H1 (cell line): ENCODE measurements around the gene MAPRE2. TPM values are rescaled to one million over a fixed set of nuclear protein-coding genes. Genes with fewer than 3 reads are reported as not detected.

Experiments used
- CTCF ChIA-PET: fragments of 300-600 bp; sonication (Branson Sonifier 250); formaldehyde crosslinking; loops from one replicate; lab custom pipeline; 2021; ENCODE audit not compliant: partially characterized antibody; lab: Charles Lee
- POLR2A ChIA-PET: fragments of 300-600 bp; sonication (Branson Sonifier 250); formaldehyde crosslinking; loops from one replicate; lab custom pipeline; 2021; ENCODE audit warnings: inconsistent platforms; ENCODE audit not compliant: partially characterized antibody; lab: Charles Lee
- DNase-seq, 2 experiments: peaks; one replicate each; pipeline versions ENCODE4 v3.0.0 to v3.0.0-alpha.2; 2010 to 2022; ENCODE audit warnings: low spot score in 2 of 2, low read depth in 1 of 2, mixed read lengths in 1 of 2
- FAIRE-seq: peaks from 2 replicates; lab custom pipeline; 2011; peaks lifted over from hg19 to GRCh38; lab: Jason Lieb, UNC
- H2AFZ ChIP-seq: 2 replicates; pipeline ENCODE4 v1.8.1; 2012; ENCODE audit warnings: low read length, inconsistent platforms
- H2AK5ac ChIP-seq: 2 replicates; pipeline ENCODE4 v1.6.1; 2013; ENCODE audit warnings: low read depth, low read length
- H2BK120ac ChIP-seq: replicated peaks from 2 replicates; pipeline ENCODE3; 2013; ENCODE audit warnings: low read depth, low read length, inconsistent platforms
- H2BK12ac ChIP-seq: 2 replicates; pipeline ENCODE4 v1.6.1; 2013; ENCODE audit warnings: low read depth, low read length
- H2BK15ac ChIP-seq: 2 replicates; pipeline ENCODE4 v1.6.1; 2013; ENCODE audit warnings: low read length
- H2BK20ac ChIP-seq: 2 replicates; pipeline ENCODE4 v1.6.1; 2013; ENCODE audit warnings: low read length
- H2BK5ac ChIP-seq: 2 replicates; pipeline ENCODE4 v1.6.1; 2013; ENCODE audit warnings: low read depth, low read length
- H3K14ac ChIP-seq: 2 replicates; pipeline ENCODE4 v1.6.1; 2013; ENCODE audit warnings: inconsistent platforms; ENCODE audit not compliant: insufficient read length
- H3K18ac ChIP-seq: 2 replicates; pipeline ENCODE4 v1.6.1; 2013; ENCODE audit warnings: low read length; ENCODE audit errors: extremely low read depth
- H3K23ac ChIP-seq: 2 replicates; pipeline ENCODE4 v1.6.1; 2013; ENCODE audit warnings: inconsistent platforms; ENCODE audit not compliant: insufficient read length
- H3K23me2 ChIP-seq: 2 replicates; pipeline ENCODE4 v1.6.1; 2013; ENCODE audit warnings: low read depth, low read length
- H3K27ac ChIP-seq: 2 replicates; pipeline ENCODE4 v1.6.1; 2011; ENCODE audit warnings: low read depth, low read length, inconsistent platforms
- H3K27me3 ChIP-seq, 4 experiments: replicated peaks in 1 of 4; 1 replicate in 1 of 4; 2 replicates in 3 of 4; pipeline versions ENCODE4 v1.6.1 to v1.8.1; 2011 to 2013; ENCODE audit warnings: low read length in 3 of 4, mild to moderate bottlenecking in 3 of 4, inconsistent platforms in 2 of 4, mixed read lengths in 2 of 4, moderate library complexity in 1 of 4; ENCODE audit not compliant: control insufficient read depth in 3 of 4, insufficient read depth in 3 of 4; ENCODE audit errors: extremely low read depth in 1 of 4
- H3K36me3 ChIP-seq, 4 experiments: 2 replicates each; pipeline versions ENCODE4 v1.6.1 to v1.8.1; 2011 to 2013; ENCODE audit warnings: mild to moderate bottlenecking in 4 of 4, low read length in 3 of 4, moderate library complexity in 2 of 4, control low read depth in 1 of 4, inconsistent platforms in 1 of 4; ENCODE audit not compliant: insufficient read depth in 4 of 4, control insufficient read depth in 2 of 4
- H3K4ac ChIP-seq: replicated peaks from 2 replicates; pipeline ENCODE3; 2013; ENCODE audit warnings: low read length, low read depth, mixed read lengths, inconsistent platforms; ENCODE audit not compliant: insufficient read length
- H3K4me1 ChIP-seq, 4 experiments: replicated peaks in 1 of 4; 1 replicate in 1 of 4; 2 replicates in 3 of 4; pipeline versions ENCODE4 v1.6.1 to v1.8.1; 2011 to 2013; ENCODE audit warnings: low read length in 3 of 4, inconsistent platforms in 2 of 4, mixed read lengths in 1 of 4; ENCODE audit not compliant: insufficient read depth in 4 of 4, control insufficient read depth in 3 of 4
- H3K4me2 ChIP-seq, 2 experiments: 2 replicates each; pipeline versions ENCODE4 v1.6.1 to v1.8.1; 2011 to 2013; ENCODE audit warnings: low read depth in 2 of 2, low read length in 2 of 2, control low read depth in 1 of 2, inconsistent platforms in 1 of 2, mild to moderate bottlenecking in 1 of 2; ENCODE audit not compliant: insufficient read depth in 1 of 2
- H3K4me3 ChIP-seq, 4 experiments: fragments of 200-600, 300-600 bp in 1 of 4; sonication (generic), shearing (Covaris generic), sonication (Bioruptor Twin) in 1 of 4; 2 replicates each; pipeline versions ENCODE4 v1.5.1 to v1.8.1; 2011 to 2016; ENCODE audit warnings: low read length in 4 of 4, low read depth in 3 of 4, control low read depth in 2 of 4, inconsistent platforms in 2 of 4, mild to moderate bottlenecking in 2 of 4, mixed read lengths in 1 of 4, moderate library complexity in 1 of 4; ENCODE audit not compliant: insufficient read depth in 2 of 4; ENCODE audit errors: extremely low read depth in 1 of 4
- H3K56ac ChIP-seq: replicated peaks from 2 replicates; pipeline ENCODE3; 2013; ENCODE audit warnings: low read depth, mild to moderate bottlenecking, mixed read lengths, low read length, inconsistent platforms; ENCODE audit not compliant: insufficient read length
- H3K79me1 ChIP-seq: 2 replicates; pipeline ENCODE4 v1.6.1; 2013; ENCODE audit warnings: low read depth, low read length, control low read depth
- H3K79me2 ChIP-seq, 2 experiments: 2 replicates each; pipeline versions ENCODE4 v1.6.1 to v1.8.1; 2012 to 2013; ENCODE audit warnings: low read length in 2 of 2, mild to moderate bottlenecking in 2 of 2, inconsistent platforms in 1 of 2; ENCODE audit not compliant: insufficient read depth in 2 of 2, control insufficient read depth in 1 of 2
- H3K9ac ChIP-seq, 4 experiments: replicated peaks in 1 of 4; 1 replicate in 1 of 4; 2 replicates in 3 of 4; pipeline versions ENCODE4 v1.6.1 to v1.8.1; 2011 to 2013; ENCODE audit warnings: low read depth in 3 of 4, low read length in 3 of 4, control low read depth in 2 of 4, mild to moderate bottlenecking in 2 of 4, moderate library complexity in 2 of 4, inconsistent platforms in 1 of 4; ENCODE audit errors: extremely low read depth in 1 of 4
- H3K9me3 ChIP-seq, 2 experiments: 2 replicates each; pipeline versions ENCODE4 v1.6.1 to v1.8.1; 2012 to 2013; ENCODE audit warnings: mild to moderate bottlenecking in 2 of 2, moderate library complexity in 2 of 2, control low read depth in 1 of 2, inconsistent platforms in 1 of 2, low read depth in 1 of 2, low read length in 1 of 2, mixed read lengths in 1 of 2; ENCODE audit not compliant: insufficient read depth in 2 of 2
- H4K20me1 ChIP-seq, 2 experiments: replicated peaks in 1 of 2; 2 replicates each; pipeline versions ENCODE3 to v1.8.1; 2011 to 2013; ENCODE audit warnings: inconsistent platforms in 2 of 2, low read length in 2 of 2, mild to moderate bottlenecking in 1 of 2; ENCODE audit not compliant: insufficient read depth in 2 of 2, control insufficient read depth in 1 of 2
- H4K5ac ChIP-seq: 2 replicates; pipeline ENCODE4 v1.6.1; 2013; ENCODE audit warnings: low read length, low read depth, mixed read lengths, inconsistent platforms; ENCODE audit not compliant: insufficient read length
- H4K8ac ChIP-seq: 2 replicates; pipeline ENCODE4 v1.8.0; 2013; ENCODE audit warnings: mild to moderate bottlenecking, moderate library complexity, low read length, inconsistent platforms; ENCODE audit not compliant: insufficient read depth; ENCODE audit errors: extremely low read depth
- H4K91ac ChIP-seq: replicated peaks from 2 replicates; pipeline ENCODE3; 2013; ENCODE audit warnings: low read length, mixed read lengths, inconsistent platforms; ENCODE audit not compliant: insufficient read length
- BCL11A ChIP-seq, 2 experiments: IDR thresholded peaks; one replicate each; pipeline ENCODE4 v1.6.1; 2011; ENCODE audit warnings: low read depth in 2 of 2, low read length in 2 of 2, mild to moderate bottlenecking in 2 of 2
- CBX5 ChIP-seq: fragments of 300-800, 300-1000 bp; sonication (generic); IDR thresholded peaks from 2 replicates; pipeline ENCODE4 v1.7.1; 2016; ENCODE audit warnings: antibody characterized with exemption, low read length, low read depth
- CHD1 ChIP-seq: IDR thresholded peaks from 2 replicates; pipeline ENCODE4 v1.6.1; 2012; ENCODE audit warnings: low read depth, low read length, improper control_type of control experiment
- JUN ChIP-seq: IDR thresholded peaks from 2 replicates; pipeline ENCODE4 v1.6.1; 2011; ENCODE audit warnings: low read depth, mild to moderate bottlenecking, improper control_type of control experiment, low read length
- JUND ChIP-seq: IDR thresholded peaks from 2 replicates; pipeline ENCODE4 v1.6.1; 2011; ENCODE audit warnings: mild to moderate bottlenecking, improper control_type of control experiment, low read length
- KDM1A ChIP-seq: fragments of 200-600, 300-600 bp; sonication (generic); IDR thresholded peaks from 2 replicates; pipeline ENCODE4 v1.7.1; 2016; ENCODE audit warnings: mild to moderate bottlenecking, low read length, borderline replicate concordance
- MAX ChIP-seq: IDR thresholded peaks from 2 replicates; pipeline ENCODE4 v1.6.1; 2012; ENCODE audit warnings: inconsistent platforms
- NANOG ChIP-seq: IDR thresholded peaks from 2 replicates; pipeline ENCODE4 v1.6.1; 2011; ENCODE audit warnings: low read length, low read depth, mild to moderate bottlenecking, inconsistent platforms; ENCODE audit not compliant: insufficient read depth, poor library complexity, severe bottlenecking
- POLR2AphosphoS5 ChIP-seq: IDR thresholded peaks from 2 replicates; pipeline ENCODE4 v1.6.1; 2011; ENCODE audit warnings: low read depth, low read length
- POU5F1 ChIP-seq: IDR thresholded peaks from 2 replicates; pipeline ENCODE4 v1.6.1; 2011; ENCODE audit warnings: low read depth, mild to moderate bottlenecking, low read length, moderate library complexity
- RAD21 ChIP-seq, 2 experiments: IDR thresholded peaks in 1 of 2; conservative IDR thresholded peaks in 1 of 2; 2 replicates each; pipeline ENCODE4 v1.6.1; 2011; ENCODE audit warnings: low read depth in 2 of 2, low read length in 2 of 2, improper control_type of control experiment in 1 of 2, inconsistent platforms in 1 of 2, mild to moderate bottlenecking in 1 of 2, moderate library complexity in 1 of 2
- SRF ChIP-seq: IDR thresholded peaks from 2 replicates; pipeline ENCODE4 v1.6.1; 2011; ENCODE audit warnings: mild to moderate bottlenecking, low read depth, low read length, moderate library complexity
- TAF1 ChIP-seq: IDR thresholded peaks from 2 replicates; pipeline ENCODE4 v1.6.1; 2011; ENCODE audit warnings: mild to moderate bottlenecking, low read depth, low read length
- ZNF274 ChIP-seq: IDR thresholded peaks from 2 replicates; pipeline ENCODE4 v1.7.0; 2012; ENCODE audit warnings: low read length, borderline replicate concordance; ENCODE audit errors: extremely low read depth
- WGBS, 2 experiments: shearing (Covaris generic) in 1 of 2; methylation state at CpG; one replicate each; pipeline versions ENCODE4 v1.1.6 to v1.1.7; 2013 to 2015; ENCODE audit warnings: low lambda C conversion rate in 2 of 2, mixed read lengths in 2 of 2, inconsistent platforms in 1 of 2, low coverage in 1 of 2, missing lambda C conversion rate in 1 of 2; ENCODE audit not compliant: insufficient replicate concordance in 2 of 2, insufficient coverage in 1 of 2, insufficient read length in 1 of 2; ENCODE audit errors: extremely low coverage in 1 of 2, missing lambda C conversion rate in 1 of 2; 5-methylcytosine and 5-hydroxymethylcytosine counted together
- polyA plus RNA-seq, 7 experiments: library from polyadenylated mRNA; depleted of rRNA in 3 of 7; stranded (reverse) in 5 of 7; unstranded in 2 of 7; fragments of >200 nt in 5 of 7; fragments of 200-250 nt in 2 of 7; gene quantifications; 1 replicate in 5 of 7; 2 replicates in 1 of 7; 4 replicates in 1 of 7; pipeline versions ENCODE4 v1.2.1 to v1.2.3, GENCODE V29; 2011 to 2013; ENCODE audit warnings: missing spikeins in 2 of 7, mixed read lengths in 2 of 7
- total RNA-seq: library from RNA; stranded (reverse); fragmentation: NEBNext Ultra II Directional; extraction: Animal tissue kit (Norgen Biotek cat#: 25700); gene quantifications from 2 replicates; pipeline ENCODE4 v1.2.1, GENCODE V29; 2021

The MAPRE2 gene
- total and polyA plus RNA-seq, 2 of the 8 experiments (the other 6 are each of a cell fraction or from before 2014, with no cell fraction given): 32.6 to 33.1 TPM

- FAIRE-seq: no peak
- no peak for TF ChIP-seq SRF
- TF ChIP-seq CBX5: no peak
- no peak for TF ChIP-seq ZNF274
- no peak for TF ChIP-seq MAX
- no peak for TF ChIP-seq TAF1
- no peak for TF ChIP-seq RAD21 (IDR thresholded peaks at IDR 0.05 in 1 of 2, conservative IDR thresholded peaks at IDR 0.05 in 1 of 2; ENCODE audit: low read depth in 2 of 2, low read length in 2 of 2)
- TF ChIP-seq JUN: no peak
- no peak for TF ChIP-seq BCL11A (IDR thresholded peaks at IDR 0.05; ENCODE audit: low read depth in 2 of 2, low read length in 2 of 2)
- no peak for TF ChIP-seq POLR2AphosphoS5
- TF ChIP-seq POU5F1: no peak
- TF ChIP-seq KDM1A: no peak
- TF ChIP-seq JUND: no peak
- TF ChIP-seq CHD1: no peak
- no peak for TF ChIP-seq NANOG
Measured at GRCh38 chr18:35074581-35074980, 33.4 kb downstream of the MAPRE2 start.

More at GRCh38 chr18:35074581-35074980, 33.4 kb downstream of the MAPRE2 start:
- Histone ChIP-seq H3K14ac (no peak overlapping the region), H2BK15ac (no peak overlapping the region), H2AFZ (no peak overlapping the region), H3K4me2 (no peak overlapping the region), H4K20me1 (no peaks in the 10 kb centered on the region), H3K23ac (no peak overlapping the region), H3K18ac (no peak overlapping the region), H4K91ac (no peak overlapping the region), H3K9ac (no peak overlapping the region), H2BK120ac (no peak overlapping the region), H4K5ac (no peak overlapping the region), H3K4me3 (no peak overlapping the region), H3K9me3 (no peaks in the 10 kb centered on the region), H2BK12ac (no peak overlapping the region), H3K4me1 (peaks cover 0 to 3% (median 2%) of the 10 kb centered on the region in 4 experiments; a peak in 4 of 7 replicates), H3K36me3 (no peaks in the 10 kb centered on the region), H4K8ac (no peak overlapping the region), H2BK20ac (no peak overlapping the region), H2BK5ac (no peak overlapping the region), H3K56ac (no peak overlapping the region), H3K27me3 (no peaks in the 10 kb centered on the region), H2AK5ac (no peak overlapping the region), H3K27ac (no peak overlapping the region), H3K79me1 (no peaks in the 10 kb centered on the region; the same call in 1 of the 2 replicates), H3K79me2 (no peaks in the 10 kb centered on the region), H3K23me2 (no peaks in the 10 kb centered on the region), H3K4ac (no peak overlapping the region)
- ChIA-PET POLR2A (no interaction called here), CTCF (interaction anchor here (0.7 to 3.5 kb wide), 7 partner anchors 10 to 69 kb away, joined by 3 to 28 read pairs (median 3); no protein-coding TSS in a partner anchor)
- DNase-seq: no peak
- 50% methylated on average over 1 of the region's 1 CpG; no CpG with 5 or more reads in 1 of the 2 experiments for WGBS, 2 experiments
